Stimulated activated CD8-positive, alpha-beta memory T cell treated with anti-CD3 and anti-CD28 coated beads, Interleukin-2, amount 100 ng/mL, for 48 hours (primary cell): ENCODE data around the gene TRIM65.

Experiments
- DNase-seq, 2 donors: peaks; one replicate each; pipeline ENCODE4 v3.0.0-alpha.2; 2020; ENCODE audit warnings: low read depth in 2 of 2

The TRIM65 gene

DNA sequence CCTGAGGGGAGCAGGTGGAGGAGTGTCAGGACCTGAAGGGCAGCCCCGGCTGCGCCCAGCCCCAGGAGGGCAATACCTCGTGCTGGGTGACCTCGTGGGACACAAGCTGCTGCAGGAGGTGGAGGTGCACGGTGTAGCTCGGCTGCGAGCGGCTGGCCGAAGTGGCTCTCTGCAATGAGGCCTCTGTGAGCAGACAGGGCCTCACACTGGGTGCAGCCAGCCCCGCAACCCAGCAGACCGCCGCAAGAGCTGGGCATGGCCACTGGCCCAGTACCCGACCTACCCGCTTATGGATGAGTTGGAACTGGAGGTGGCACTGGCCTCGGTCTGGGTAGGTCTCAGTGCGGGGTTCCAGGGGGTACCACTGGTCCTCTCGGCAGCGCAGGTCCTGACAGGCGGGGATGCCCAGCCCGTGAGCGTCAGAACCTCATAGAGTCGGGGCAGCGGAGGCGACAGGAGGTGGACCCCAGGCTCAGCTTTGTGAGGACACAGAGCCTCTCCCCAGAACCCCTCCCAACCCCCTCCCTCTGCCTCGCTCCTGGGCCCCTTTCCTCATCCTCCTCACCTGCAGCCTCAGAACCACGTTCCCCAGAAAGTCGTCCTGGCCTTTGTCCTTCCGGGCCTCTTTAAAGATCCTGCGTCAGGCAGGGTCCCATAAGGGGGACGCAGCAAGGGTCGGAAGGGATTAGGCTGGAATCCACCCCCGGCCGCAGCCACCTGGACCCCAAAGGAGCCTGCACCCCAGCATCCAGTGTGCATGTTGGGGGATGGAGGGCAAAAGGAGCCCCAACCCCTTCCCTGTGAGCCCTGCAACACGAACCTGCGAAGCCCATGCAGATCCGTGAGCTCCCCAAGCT, 56.6 kb downstream of the TRIM65 start:
- no peak for DNase-seq
